Naive B cell (primary cell): ENCODE measurements around the gene TOLLIP. TPM values are rescaled to one million over a fixed set of nuclear protein-coding genes. Genes with fewer than 3 reads are reported as not detected.

Source experiments
- ATAC-seq, 2 donors: fragments of 150-1000 bp; cut with Tn5 transposase; 2 replicates each; pipeline ENCODE4 v1.10.0; 2021; ENCODE audit warnings: low read depth in 2 of 2, mild to moderate bottlenecking in 2 of 2, moderate library complexity in 2 of 2
- DNase-seq: peaks from one replicate; pipeline ENCODE4 v3.0.0; 2022
- H3K27ac Mint-ChIP-seq, 6 donors: one replicate each; pipeline ENCODE4 v1.8.0; 2020 to 2022; ENCODE audit warnings: mild to moderate bottlenecking in 6 of 6, mixed read lengths in 6 of 6, moderate library complexity in 5 of 6, inconsistent platforms in 2 of 6
- H3K27me3 Mint-ChIP-seq, 3 donors: one replicate each; pipeline ENCODE4 v1.8.0; 2021 to 2022; ENCODE audit warnings: mixed read lengths in 3 of 3, mild to moderate bottlenecking in 1 of 3
- H3K36me3 Mint-ChIP-seq, 2 donors: one replicate each; pipeline ENCODE4 v1.8.0; 2020 to 2022; ENCODE audit warnings: mixed read lengths in 2 of 2, inconsistent platforms in 1 of 2, mild to moderate bottlenecking in 1 of 2
- H3K4me1 Mint-ChIP-seq, 3 donors: one replicate each; pipeline ENCODE4 v1.8.0; 2020 to 2022; ENCODE audit warnings: mixed read lengths in 3 of 3, inconsistent platforms in 1 of 3, mild to moderate bottlenecking in 1 of 3, moderate library complexity in 1 of 3
- H3K4me3 Mint-ChIP-seq, 8 donors: one replicate each; pipeline ENCODE4 v1.8.0; 2020 to 2022; ENCODE audit warnings: mild to moderate bottlenecking in 8 of 8, mixed read lengths in 8 of 8, moderate library complexity in 8 of 8, inconsistent platforms in 2 of 8
- H3K9me3 Mint-ChIP-seq, 7 donors: one replicate each; pipeline ENCODE4 v1.8.0; 2020 to 2022; ENCODE audit warnings: mixed read lengths in 7 of 7, mild to moderate bottlenecking in 5 of 7, inconsistent platforms in 2 of 7, moderate library complexity in 1 of 7
- polyA plus RNA-seq, 6 donors: library from polyadenylated mRNA; unstranded; fragments of 300-500 nt; fragmentation: Illumina TruSeq; gene quantifications; one replicate each; pipeline ENCODE4 v1.2.3, GENCODE V29; 2021; ENCODE audit warnings: low read depth in 6 of 6

The TOLLIP gene
- polyA plus RNA-seq, 6 donors from 2014 or later = 29.4 to 59.0 (median 42.8) TPM

DNA sequence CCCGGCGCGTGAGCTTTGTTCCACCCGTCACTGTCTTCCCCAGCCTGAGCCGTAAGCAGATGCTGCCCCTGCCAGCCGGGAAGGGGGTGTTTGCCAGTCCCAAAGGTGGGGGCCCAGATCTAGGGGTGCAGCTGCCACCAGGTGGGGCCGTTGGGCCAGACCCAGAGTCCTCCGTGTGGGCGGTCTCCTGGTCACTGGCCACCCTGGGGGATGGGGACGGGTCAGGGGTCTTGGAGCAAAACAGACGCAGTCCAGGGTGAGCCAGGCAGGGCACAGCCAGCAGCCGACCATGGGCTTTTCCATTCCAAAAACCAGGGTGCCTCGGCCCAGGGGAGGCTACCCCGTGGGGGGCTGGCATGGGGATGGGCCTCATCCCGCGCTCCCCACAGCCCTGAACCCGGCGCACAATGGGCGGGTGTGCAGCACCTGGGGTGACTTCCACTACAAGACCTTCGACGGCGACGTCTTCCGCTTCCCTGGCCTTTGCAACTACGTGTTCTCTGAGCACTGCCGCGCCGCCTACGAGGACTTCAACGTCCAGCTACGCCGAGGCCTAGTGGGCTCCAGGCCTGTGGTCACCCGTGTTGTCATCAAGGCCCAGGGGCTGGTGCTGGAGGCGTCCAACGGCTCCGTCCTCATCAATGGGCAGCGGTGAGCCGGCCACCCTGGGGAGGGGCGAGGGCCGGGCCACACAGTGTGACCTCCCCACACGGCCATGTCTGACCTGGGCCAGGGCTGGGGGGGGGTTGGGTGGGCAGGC, 83.0 kb downstream of the TOLLIP start:
- Mint-ChIP-seq H3K27ac (no peak overlapping the region), H3K9me3 (no peaks in the 10 kb centered on the region), H3K27me3 (peaks cover 0 to 3% (median 3%) of the 10 kb centered on the region in 3 donors), H3K36me3 (no peaks in the 10 kb centered on the region), H3K4me3 (no peak overlapping the region), H3K4me1 (no peaks in the 10 kb centered on the region)
- DNase-seq (no peak), ATAC-seq (no peak)

DNA sequence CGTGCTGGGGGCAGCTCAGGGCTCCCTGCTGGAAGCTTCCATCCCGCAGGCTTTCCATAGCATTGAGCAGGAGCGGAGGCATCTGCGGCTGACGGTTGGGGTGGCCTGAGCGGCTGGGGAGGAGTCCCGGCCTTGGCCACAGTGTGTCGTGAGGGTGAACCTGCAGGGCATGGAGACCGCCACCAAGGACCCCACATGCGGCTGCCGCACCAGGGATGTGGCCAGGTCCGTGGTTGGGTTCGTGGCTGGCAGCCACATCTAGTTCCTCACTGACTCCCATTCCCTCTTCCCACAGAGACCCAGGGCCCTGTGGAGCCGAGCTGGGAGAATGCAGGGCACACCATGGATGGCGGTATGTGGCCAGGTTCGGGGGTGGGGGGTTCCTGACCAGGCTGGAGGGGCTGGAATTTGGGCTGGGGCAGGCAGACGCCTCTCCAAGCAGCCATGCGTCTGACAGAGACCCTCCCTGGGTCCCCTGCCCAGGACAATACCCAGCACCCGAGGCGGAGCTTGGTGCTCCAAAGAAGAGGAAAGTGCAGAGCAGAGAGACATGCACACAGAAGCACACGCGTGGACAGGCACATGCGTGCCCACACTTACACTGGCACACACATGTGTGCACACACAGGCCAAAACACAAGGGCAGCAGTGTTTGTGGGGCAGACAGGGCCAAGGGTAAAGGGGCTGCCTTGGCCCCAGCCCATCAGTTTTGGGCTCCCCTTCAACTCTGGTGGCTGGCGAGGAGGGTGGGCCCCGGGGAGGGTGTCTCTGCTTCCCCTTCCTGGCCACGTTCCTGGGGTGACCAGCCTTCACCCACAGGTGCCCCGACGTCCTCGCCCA, 83.8 kb downstream of the TOLLIP start:
- no peaks in the 10 kb centered on the region for H3K9me3 Mint-ChIP-seq
- H3K36me3 Mint-ChIP-seq = no peaks in the 10 kb centered on the region
- no peak overlapping the region for H3K4me3 Mint-ChIP-seq
- ATAC-seq (no peak), DNase-seq (no peak)
- peaks cover 0 to 8% (median 7%) of the 10 kb centered on the region in 3 donors for H3K27me3 Mint-ChIP-seq
- H3K27ac Mint-ChIP-seq = no peak overlapping the region
- H3K4me1 Mint-ChIP-seq = no peaks in the 10 kb centered on the region

DNA sequence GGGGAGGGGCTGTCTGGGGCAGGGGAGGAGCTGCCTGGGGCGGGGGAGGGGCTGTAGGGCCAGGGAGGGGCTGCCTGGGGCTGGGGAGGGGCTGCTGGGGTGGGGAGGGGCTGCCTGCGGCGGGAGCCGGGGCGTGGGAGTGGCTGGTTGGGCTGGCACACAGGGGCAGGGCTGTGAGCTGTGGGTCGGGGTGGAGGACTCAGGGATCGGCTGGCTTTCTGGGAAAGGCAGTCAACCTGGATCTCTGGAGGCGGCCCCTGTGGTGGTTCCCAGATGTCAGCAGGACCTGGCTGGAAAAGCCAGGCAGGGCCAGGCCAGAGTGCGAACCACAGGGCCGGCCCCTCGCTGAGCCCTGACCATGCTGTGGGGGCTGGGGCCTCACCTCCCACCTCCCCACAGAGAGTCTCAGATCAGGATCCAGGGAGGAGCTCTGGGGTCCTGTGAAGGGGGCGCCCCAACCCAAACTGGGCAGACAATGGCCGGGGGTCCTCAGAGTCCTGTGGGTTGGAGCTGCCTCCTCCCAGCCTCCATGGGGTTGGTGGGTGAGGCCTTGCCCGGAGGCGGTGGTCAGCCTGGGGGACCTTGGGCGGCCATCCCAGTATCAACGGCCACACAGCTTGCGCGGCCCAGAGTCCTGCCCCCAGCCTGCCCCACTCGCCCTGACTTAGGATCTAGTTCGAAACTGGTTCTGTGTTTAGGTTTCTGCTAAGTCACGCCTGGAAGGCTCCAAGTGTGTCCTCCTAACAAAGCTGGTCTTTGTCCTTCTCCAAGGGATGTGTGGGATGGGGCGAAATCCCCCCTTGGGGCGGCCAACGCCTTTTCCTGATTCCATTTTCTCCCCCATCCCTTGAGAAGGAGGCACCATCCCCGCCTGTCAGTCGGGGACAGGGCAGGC, 84.7 kb downstream of the TOLLIP start:
- DNase-seq = no peak
- no peaks in the 10 kb centered on the region for H3K9me3 Mint-ChIP-seq
- H3K4me3 Mint-ChIP-seq = no peak overlapping the region
- ATAC-seq = no peak
- H3K27ac Mint-ChIP-seq = no peak overlapping the region
- no peaks in the 10 kb centered on the region for H3K4me1 Mint-ChIP-seq
- H3K36me3 Mint-ChIP-seq = no peaks in the 10 kb centered on the region
- H3K27me3 Mint-ChIP-seq = peaks cover 0 to 8% (median 7%) of the 10 kb centered on the region in 3 donors

Other genes starting within 250 kb of the TOLLIP start
- gene MUC2, start 234.8 kb downstream of the TOLLIP start, polyA plus RNA-seq = not detected
- not detected for gene MUC5AC, start 151.7 kb downstream of the TOLLIP start, polyA plus RNA-seq
- gene MUC5B, start 86.6 kb downstream of the TOLLIP start, polyA plus RNA-seq = not detected
- gene BRSK2, start 80.3 kb upstream of the TOLLIP start, polyA plus RNA-seq = under 1 TPM in 2 of 6 donors, not detected in 4; 0.10 TPM
- 10 to 100 TPM; 29.7 to 50.8 (median 33.2) TPM for gene MOB2, start 177.1 kb upstream of the TOLLIP start, polyA plus RNA-seq